CD4-positive, alpha-beta T cell treated with Interferon gamma for 1 hour (primary cell): ENCODE results near the gene SPATA2L.
A peak's percentile ranks its signal among the peaks of the same experiment; 100 is the strongest.
"Not testable (repeated sequence)": the region's sequence is repeated elsewhere in the genome, so short reads cannot be mapped to it uniquely, and the experiment has no call there.

Experiments
- DNase-seq: peaks from one replicate; pipeline ENCODE4 v3.0.0-alpha.2; 2020

SPATA2L gene

DNA sequence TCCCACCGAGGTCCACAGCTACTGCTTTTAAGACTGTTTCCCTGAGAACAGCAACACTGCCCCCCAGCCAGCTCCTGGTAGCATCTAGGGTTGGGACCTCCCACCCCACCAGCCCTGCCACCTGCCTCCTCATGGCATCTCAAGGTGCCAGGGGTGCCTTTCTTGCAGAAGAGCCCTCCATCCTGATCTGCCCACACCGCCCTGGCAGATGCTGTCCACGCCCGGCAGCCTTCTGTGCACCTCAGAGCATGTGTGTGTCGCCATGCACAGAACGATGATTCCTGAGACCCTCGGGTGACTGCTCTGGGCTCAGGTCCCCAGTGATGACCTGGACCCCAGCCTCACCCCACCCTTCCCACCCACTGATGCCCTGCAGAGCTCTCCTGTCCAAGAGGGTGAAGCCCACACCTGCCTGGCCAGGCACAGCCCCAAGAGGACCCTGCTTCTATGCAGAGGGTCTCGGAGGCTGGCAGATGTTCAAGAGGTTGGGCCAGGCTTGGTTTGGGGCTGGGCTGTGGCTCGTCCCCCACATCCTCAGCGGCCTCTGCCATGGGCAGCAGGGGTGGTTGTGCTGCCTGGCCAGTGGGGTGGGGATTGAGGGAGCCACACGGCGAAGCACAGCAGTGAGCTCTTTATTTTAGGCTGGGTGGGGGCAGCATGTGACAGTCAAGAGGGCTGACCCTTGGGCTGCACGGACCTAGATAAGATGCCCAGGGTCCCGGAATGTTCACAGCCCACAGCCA is 5.2 kb upstream of the SPATA2L start:
- no peak for DNase-seq

DNA sequence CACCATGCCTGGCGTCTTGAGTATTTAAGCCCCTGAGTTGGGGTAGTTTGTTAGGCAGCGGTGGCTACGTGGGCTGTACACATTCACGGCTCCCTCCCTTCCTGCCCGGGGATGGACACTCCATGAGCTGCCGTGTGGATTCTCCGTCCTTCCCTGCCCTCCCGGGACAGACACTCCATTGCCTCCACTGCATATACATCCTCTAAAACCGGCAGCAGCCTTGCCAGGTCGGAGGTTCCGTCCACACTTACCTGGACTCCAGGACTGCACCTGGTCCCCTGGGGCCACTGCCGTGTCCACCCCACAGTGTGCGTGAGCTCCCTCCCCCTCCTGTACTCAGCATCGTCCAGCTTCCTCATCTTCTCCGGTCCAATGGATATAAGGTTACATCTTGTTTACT is 3.5 kb upstream of the SPATA2L start:
- DNase-seq, result no peak

DNA sequence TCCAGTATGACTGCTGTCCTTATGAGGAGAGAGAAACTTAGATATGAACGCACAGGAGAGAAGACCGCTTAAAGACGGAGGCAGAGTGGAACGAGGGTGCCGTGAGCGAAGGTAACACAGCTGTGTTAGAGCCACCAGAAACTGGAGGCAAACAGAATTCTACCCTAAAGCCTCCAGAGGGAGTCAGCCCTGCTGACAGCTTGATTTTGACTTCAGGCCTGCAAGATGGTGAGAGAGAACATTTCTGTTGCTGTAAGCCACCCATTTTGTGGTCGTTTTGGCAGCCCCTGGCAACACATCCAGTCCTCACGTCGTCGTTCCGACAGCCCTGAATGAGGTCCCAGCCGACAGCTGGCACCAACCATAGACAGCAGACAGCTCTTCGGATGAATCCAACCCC is 2.8 kb upstream of the SPATA2L start:
- no peak for DNase-seq

DNA sequence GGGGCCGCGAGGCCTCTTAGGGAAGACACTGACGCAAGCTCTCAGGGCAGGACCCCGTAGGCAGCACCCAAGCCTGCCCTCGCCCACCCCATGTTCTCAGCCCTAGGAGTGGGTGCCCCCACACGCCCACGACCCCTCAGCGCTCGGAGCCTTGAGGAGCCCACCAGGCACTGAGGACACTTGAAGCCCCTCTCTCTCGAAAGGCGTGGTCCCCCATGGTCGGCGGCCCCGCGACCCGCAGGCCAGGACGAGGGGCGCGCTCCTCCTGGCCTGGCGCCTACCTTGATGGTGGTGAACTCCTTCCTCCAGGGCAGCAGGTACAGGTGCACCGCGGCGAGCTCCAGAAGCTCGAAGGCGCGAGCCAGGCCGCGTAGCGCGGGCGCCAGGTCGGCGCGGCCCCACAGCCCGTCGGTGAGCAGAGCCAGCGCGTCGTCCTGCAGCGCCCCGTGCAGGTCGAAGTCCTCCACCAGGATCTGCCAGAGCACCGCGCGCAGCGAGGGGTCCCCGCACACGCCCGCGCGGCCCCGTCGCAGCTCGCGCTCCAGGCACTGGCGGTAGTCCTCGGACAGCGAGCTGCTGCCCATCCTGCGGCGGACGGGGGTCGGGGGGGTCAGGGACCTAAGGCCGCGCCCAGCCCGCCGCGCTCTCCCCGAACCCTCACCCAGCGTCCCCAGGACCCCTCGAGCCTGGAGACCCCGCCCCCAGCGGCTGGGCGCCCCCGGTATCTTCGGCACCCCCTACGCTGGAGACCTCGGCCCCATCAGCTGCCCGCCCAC is 668 bp downstream of the SPATA2L start:
- DNase-seq, result peak; percentile 61

DNA sequence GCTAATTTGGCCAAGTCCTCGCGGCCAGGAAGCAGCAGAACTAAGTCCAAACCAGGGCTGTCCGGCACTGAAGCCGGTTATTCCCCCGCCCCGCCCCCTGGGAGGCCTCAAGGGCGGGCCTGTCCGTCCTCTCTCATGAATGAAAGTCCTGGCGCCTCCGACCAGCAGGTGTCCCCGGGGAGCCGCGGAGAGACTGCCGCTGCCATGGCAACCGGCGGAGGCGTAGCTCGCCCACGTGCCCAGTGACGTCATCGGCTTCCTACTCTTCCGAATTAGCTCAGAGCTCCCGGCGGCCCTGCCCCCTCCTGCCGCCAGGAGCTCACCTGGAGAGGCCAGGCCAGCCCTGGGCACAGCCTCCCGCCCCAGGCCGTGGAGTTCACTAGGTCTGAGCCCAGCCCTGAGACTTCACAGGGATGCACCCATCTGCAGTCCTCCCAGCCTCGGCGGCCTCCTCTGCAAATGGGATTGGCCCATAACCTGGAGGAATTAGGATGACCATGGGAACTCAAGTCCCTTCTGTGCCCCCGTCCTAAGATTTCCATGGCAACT is 1.3 kb downstream of the SPATA2L start:
- peak; percentile 97 for DNase-seq

DNA sequence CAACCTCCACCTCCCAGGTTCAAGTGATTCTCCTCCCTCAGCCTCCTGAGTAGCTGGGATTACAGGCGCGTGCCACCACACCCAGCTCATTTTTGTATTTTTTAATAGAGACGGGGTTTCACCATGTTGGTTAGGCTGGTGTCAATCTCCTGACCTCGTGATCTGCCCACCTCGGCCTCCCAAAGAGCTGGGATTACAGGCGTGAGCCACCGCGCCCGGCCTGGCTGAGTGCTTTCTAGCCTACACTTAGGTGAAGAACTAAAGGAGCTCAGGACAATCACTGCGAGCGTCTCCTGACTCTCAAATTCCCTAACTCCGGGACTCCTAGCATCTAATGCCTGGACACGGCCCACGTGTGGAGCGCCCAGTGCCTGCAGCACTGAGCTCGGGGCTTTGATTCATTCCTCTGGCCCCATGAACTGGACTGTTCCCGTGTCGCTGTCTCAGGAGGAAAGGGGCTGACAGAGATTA is 1.8 kb downstream of the SPATA2L start:
- DNase-seq, result not testable (repeated sequence)

DNA sequence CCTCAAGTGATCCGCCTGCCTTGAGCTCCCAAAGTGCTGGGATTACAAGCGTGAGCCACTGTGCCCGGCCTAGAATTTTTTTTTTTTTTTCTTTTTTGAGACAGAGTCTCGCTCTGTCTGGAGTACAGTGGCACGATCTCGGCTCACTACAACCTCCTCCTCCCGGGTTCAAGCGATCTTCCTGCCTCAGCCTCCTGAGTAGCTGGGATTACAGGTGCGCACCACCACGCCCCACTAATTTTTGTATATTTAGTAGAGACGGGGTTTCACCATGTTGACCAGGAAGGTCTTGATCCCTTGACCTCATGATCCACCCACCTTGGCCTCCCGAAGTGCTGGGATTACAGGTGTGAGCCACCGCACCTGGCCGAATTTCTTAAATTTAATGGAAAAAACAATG is 2.8 kb downstream of the SPATA2L start:
- not testable (repeated sequence) for DNase-seq

DNA sequence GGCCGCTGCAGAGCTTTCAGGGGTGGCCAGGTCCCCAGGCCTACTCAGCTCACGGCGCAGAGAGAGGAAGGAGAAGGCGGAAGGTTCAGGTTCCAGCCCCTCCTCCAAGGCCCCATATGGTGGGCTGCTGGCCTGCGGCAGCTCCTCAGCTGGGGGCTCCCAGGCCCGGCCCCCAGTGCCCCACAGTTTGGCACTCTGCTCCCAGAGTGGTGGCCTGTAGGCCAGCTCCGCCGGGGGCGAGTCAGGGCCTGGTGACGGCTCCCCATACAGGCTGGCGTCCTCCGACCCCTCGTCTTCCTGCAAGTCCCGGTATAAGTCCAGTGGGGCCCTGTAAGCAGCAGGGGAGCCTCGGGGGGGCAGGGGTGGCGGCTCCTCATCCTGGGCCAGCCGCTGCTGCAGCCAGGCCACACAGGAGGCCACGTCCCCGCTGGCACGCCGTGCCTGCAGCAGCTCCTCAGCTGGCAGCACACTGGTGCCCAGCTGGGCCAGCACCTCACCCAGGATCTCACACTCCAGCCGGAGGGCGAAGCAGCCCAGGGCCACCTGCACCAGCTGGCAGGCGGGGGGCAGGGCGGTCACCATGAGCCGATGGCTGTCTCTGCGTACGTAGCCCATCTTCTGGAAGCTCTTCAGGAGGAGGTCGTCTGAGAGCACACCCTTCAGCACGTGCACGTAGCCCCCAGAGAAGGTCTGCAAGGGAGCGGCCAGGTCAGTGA is 3.7 kb downstream of the SPATA2L start:
- DNase-seq, result no peak

DNA sequence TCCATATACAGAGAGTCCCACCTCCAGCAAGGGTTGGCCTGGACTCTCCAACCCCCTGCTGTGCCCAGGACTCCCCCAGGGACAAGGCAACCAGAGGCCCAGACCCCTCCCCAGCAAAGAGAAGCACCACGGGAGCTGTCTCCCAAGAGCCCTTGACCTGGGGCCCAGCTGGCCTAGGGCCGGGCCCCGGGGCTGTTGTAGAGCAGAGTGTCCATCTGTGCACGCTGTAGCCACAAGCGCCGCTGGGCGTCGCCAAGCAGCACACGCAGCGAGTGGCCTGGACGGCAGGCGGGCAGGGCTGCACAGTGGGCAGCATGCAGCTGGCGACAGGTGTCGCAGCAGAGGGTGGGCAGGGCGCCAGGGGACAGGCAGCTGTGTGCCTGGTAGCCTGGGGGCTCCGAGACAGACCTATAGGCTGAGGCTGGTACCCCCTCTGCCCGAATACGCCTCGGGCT is 4.3 kb downstream of the SPATA2L start:
- DNase-seq, result no peak

DNA sequence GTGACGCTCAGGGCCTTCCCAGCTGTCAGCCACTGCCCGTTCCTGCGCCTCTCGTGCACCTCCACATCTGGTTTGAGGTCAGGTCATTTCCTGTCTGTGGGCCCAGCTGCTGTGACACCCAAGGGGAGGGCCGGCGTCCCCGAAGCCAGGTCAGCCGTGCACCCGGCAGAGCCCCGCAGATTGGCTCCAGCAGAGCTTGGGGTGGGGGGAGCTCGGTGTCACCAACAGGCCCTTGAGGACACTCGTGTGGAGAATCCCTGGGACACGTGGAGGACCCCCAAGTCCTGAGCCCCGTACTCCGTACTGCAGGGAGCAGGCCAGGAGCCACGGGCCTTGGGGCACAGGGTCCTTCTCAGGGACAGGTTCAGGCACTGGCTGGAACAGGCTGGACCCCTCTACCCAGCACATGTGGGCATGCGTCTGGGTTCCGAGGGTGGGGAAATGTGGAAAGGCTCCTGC is 4.8 kb downstream of the SPATA2L start:
- peak; percentile 54 for DNase-seq

DNA sequence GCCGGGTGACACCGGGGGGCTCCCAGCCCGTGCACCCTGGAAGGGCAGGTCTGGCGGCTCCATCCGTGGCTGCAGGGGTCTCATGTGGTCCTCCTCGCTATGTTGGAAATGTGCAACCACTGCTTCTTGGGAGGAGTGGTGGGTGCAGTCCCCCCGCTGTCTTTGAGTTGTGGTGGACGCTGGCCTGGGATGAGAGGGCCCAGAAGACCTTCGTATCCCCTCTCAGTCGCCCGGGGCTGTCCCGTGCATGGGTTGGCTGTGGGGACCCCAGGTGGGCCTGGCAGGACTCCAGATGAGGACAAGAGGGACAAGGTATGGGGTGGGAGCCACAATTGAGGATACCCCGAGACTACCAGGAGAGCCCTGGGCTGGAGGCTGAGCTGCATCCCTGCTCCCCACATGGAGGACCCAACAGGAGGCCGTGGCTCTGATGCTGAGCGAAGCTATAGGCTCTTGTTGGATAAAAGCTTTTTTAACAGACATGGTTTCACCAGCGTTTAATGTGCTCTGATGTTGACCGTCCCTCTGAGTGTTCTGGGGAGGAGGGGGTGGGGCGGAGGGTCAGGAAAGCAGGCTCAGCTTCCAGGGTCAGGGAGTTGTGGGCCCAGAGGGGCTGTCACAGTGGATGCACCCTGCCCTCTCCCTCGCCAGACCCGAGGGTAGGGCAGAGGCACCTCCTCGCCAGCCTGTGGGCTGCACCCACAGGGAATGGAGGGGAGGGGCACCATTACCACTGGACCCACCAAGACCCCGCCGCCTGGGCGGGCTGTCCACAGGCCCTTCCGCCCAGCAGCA is 5.4 kb downstream of the SPATA2L start:
- no peak for DNase-seq

DNA sequence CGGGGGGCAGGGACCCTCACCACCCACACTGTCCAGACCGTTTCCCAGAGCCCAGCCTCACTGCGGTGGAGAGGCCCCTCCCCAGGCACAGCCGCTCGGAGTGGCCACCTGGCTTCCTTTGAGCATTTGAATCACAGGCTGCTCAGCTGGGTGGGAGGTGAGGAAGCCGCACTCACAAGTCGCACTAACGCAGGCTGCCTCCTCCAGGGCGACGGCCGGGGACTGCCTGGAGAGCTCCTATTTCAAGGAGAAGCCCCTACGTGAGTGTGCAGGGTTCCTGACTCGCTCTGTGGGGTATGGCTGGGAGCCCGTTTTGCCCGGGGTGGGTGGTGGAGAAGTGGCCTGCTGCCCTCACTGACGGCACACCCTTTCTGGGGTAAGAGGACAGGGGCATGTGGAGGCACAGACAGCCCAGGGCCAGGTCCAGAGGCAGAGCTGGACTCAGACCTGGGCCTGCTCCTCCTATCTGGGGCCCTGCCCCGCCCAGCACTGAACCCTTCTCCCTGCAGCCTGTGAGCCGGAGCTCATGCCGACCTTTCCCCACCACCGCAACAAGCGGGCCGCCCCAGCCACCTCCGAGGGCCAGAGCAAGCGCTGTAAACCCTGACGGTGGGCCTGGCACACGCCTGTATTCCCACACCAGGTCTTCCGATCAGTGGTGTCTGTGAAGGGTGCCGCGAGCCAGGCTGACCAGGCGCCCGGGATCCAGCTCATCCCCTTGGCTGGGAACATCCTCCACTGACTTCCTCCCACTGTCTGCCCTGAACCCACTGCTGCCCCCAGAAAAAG is 6.2 kb downstream of the SPATA2L start:
- no peak for DNase-seq

DNA sequence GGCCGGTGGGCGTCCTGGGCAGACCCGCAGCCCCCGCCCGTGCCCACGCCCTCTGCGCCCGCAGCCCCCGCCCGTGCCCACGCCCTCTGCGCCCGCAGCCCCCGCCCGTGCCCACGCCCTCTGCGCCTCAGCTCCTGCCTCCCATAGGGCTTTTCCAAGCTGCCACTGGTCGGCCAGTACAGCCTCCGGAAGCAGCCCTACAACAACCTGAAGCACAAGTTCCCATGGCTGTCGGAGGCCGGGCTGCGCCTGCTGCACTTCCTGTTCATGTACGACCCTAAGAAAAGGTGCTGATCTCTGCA is 6.8 kb downstream of the SPATA2L start:
- not testable (repeated sequence) for DNase-seq

DNA sequence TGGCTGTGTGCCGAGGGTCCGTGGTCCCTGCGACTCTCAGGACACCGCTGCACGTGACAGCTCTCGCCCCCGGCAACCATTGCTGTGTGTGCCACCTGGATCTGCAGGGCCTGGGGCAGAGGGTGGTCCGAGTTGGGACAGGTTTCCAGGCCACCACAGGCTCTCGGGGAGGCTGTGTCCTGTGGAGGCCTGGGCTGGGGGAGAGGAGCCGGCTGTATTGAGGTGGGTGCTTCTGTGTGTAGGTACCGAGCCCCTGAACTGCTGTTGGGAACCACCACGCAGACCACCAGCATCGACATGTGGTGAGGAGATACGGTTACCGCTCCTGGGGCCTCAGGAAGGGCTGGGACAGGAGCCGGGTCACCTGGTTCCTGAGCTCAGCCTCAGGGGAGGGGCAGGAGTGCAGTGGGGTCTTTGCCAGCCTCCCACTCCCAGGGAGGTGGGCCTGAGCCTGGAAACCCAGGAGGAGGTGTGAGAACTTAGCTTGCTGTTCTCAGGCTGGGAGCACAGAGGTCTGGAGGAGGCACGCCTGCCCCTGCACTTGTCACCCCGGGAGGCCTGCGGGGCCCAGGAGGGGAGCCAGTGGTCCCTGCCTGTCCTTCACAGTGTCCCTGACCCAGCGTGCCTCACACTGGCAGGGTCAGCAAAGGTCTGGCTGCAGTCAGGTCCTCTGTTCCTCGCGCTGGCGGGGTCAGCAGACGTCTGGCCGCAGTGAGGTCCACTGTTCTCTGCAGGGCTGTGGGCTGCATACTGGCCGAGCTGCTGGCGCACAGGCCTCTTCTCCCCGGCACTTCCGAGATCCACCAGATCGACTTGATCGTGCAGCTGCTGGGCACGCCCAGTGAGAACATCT is 7.3 kb downstream of the SPATA2L start:
- no peak for DNase-seq

DNA sequence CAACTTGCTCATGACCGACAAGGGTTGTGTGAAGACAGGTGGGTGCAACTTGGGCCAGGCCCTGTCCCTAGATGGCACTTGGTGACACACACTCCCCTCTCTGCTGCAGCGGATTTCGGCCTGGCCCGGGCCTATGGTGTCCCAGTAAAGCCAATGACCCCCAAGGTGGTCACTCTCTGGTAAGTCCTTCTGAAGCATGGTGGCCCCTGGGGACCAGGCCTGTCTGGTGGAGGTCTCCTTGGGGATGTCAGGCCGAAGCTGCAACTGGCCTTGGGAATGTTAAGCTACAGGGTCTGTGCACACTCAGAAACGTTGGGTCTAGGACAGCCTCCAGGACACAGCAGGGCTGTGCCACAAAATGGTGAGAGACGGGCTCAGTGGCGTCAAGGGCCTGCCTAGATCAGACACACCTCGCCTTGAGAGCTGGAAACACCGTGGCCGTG is 8.2 kb downstream of the SPATA2L start:
- no peak for DNase-seq

DNA sequence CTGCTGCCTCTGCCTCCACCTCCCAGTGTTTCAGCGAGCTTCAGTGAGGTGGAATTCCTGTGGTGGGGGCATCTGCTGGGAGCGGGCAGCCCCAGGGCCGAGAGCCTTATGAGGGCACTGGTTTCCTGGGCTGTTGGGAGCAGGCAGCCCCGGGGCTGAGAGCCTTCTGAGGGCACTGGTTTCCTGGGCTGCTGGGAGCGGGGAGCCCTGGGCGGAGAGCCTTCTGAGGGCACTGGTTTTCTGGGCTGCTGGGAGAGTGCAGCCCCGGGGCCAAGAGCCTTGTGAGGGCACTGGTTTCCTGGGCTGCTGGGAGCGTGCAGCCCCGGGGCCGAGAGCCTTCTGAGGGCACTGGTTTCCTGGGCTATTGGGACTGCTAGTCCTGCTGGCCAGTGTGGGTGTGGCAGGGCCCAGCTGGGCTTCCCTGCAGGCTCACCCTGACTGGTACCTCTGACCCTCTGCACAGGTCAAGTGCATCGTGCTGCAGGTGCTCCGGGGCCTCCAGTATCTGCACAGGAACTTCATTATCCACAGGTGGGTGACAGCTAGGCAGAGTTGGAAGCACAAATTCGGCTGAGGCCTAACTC is 9.4 kb downstream of the SPATA2L start:
- DNase-seq, result no peak

DNA sequence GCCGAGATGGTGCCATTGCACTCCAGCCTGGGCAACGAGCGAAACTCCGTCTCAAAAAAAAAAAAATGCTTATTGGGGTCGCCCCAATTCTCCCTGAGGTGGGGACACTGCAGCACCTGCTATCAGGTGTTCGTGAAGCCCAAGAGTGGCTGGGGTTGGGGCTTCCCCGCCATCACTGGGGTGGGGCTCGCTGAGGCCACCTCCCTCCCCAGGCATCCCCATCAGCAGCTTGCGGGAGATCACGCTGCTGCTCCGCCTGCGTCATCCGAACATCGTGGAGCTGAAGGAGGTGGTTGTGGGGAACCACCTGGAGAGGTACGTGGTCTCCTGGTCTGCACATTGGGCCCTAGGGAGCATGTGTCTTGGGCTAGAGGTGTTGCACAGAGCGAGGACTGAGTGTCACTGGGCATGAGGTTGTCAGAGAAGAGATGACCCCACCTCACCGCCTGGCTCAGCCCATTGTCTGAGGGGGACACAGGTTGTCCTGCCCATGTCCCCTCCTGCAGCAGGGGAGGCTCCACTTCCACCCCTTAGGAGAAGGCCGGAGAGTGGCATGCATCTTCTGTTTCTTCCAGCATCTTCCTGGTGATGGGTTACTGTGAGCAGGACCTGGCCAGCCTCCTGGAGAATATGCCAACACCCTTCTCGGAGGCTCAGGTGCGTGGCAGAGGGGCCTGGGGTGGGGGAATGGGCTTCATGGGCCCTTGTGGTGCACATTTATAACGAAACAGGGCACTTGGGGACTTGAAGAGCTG is 10.1 kb downstream of the SPATA2L start:
- DNase-seq, result no peak

DNA sequence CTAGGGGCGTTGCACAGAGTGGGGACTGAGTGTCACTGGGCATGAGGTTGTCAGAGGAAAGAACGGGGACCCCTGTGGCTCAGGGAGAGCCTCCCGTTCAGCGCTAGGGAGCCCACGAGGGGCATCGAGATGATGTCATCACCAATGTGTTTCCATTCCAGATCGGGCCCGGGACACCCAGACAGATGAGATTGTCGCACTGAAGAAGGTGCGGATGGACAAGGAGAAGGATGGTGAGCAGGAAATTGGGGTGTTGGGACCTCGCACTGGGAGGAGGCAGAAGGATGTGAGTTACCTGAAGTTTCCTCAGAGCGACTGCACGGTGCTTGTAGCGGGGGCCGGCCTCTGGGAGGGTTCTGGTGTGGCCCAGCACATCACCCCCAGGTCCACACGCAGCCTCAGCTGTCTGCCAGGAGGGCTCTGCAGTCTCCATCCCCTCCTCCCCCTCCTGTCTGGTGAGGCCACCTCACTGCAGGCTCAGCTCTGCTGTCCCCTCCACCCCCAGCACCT is 11.1 kb downstream of the SPATA2L start:
- DNase-seq, result no peak

DNA sequence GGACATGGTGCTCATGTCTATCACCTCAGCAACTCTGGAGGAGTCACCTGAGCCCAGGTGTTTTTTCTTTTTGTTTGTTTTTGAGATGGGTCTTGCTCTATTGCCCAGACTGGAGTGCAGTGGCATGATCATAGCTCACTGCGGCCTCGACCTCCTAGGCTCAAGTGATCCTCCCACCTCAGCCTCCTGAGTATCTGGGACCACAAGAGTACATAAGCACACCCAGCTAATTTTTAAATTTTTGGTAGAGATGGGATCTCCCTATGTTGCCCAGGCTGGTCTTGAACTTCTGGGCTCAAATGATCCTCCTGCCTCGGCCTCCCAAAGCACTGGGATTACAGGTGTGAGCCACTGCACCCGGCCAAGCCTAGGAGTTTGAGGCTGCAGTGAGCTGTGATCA is 11.9 kb downstream of the SPATA2L start:
- DNase-seq, result not testable (repeated sequence)
